PC-9 (cell line): Measurements from ENCODE around the gene CEP78.

ENCODE experiments used
- CTCF ChIP-seq: fragments of 200-600 bp; sonication (generic); conservative IDR thresholded peaks from 2 replicates; pipeline ENCODE4 v1.6.1; 2017; ENCODE audit warnings: mixed run types, antibody characterized with exemption, mild to moderate bottlenecking, moderate library complexity
- EZH2 ChIP-seq: fragments of 200-600 bp; sonication (generic); IDR thresholded peaks from 2 replicates; pipeline ENCODE4 v1.8.0; 2017; ENCODE audit warnings: antibody characterized with exemption, low read depth

GRCh38 chr9:78239506-78239905 lies 3.6 kb downstream of the CEP78 start:
- TF ChIP-seq CTCF (no peak), EZH2 (no peak)
